Trophoblast cell (in vitro differentiated cells and primary cell): ENCODE results near the gene LMTK2.

ENCODE experiments used
- DNase-seq, 2 donors: peaks; one replicate each; pipeline ENCODE4 v3.0.0-alpha.2; 2016
- H2AFZ ChIP-seq: 2 replicates; pipeline ENCODE4 v1.6.1; 2013; ENCODE audit warnings: low read length, moderate library complexity, mild to moderate bottlenecking; ENCODE audit not compliant: insufficient read depth, poor library complexity
- H2AK5ac ChIP-seq: 2 replicates; pipeline ENCODE4 v1.6.1; 2013; ENCODE audit warnings: mild to moderate bottlenecking, low read length
- H2BK120ac ChIP-seq: 2 replicates; pipeline ENCODE4 v1.6.1; 2013; ENCODE audit warnings: low read length, mild to moderate bottlenecking, moderate library complexity; ENCODE audit not compliant: insufficient read depth, poor library complexity
- H2BK12ac ChIP-seq: 2 replicates; pipeline ENCODE4 v1.6.1; 2013; ENCODE audit warnings: mild to moderate bottlenecking, low read length, moderate library complexity
- H2BK5ac ChIP-seq: 2 replicates; pipeline ENCODE4 v1.6.1; 2013; ENCODE audit warnings: low read length, low read depth, moderate library complexity, mild to moderate bottlenecking; ENCODE audit not compliant: poor library complexity
- H3K14ac ChIP-seq: 2 replicates; pipeline ENCODE4 v1.6.1; 2013; ENCODE audit warnings: mild to moderate bottlenecking, low read length
- H3K18ac ChIP-seq: 2 replicates; pipeline ENCODE4 v1.6.1; 2013; ENCODE audit warnings: mild to moderate bottlenecking, low read length
- H3K23ac ChIP-seq: 2 replicates; pipeline ENCODE4 v1.6.1; 2013; ENCODE audit warnings: low read length
- H3K27ac ChIP-seq: 2 replicates; pipeline ENCODE4 v1.5.1; 2013; ENCODE audit warnings: low read depth, mild to moderate bottlenecking, inconsistent platforms, low read length, moderate library complexity
- H3K27me3 ChIP-seq: 2 replicates; pipeline ENCODE4 v1.6.1; 2013; ENCODE audit warnings: inconsistent platforms, mild to moderate bottlenecking, low read length, moderate library complexity; ENCODE audit not compliant: insufficient read depth
- H3K36me3 ChIP-seq, 2 experiments: 1 replicate in 1 of 2; 2 replicates in 1 of 2; pipeline ENCODE4 v1.6.1; 2013; ENCODE audit warnings: low read length in 2 of 2, mild to moderate bottlenecking in 2 of 2, moderate library complexity in 1 of 2; ENCODE audit not compliant: insufficient read depth in 2 of 2, control insufficient read depth in 1 of 2
- H3K4ac ChIP-seq: 2 replicates; pipeline ENCODE4 v1.6.1; 2013; ENCODE audit warnings: low read depth, mild to moderate bottlenecking, low read length, moderate library complexity
- H3K4me1 ChIP-seq, 2 experiments: 1 replicate in 1 of 2; 2 replicates in 1 of 2; pipeline ENCODE4 v1.6.1; 2013; ENCODE audit warnings: low read length in 2 of 2, mild to moderate bottlenecking in 2 of 2, moderate library complexity in 1 of 2; ENCODE audit not compliant: insufficient read depth in 2 of 2, control insufficient read depth in 1 of 2
- H3K4me2 ChIP-seq: 2 replicates; pipeline ENCODE4 v1.6.1; 2013; ENCODE audit warnings: inconsistent platforms, mild to moderate bottlenecking, low read length, moderate library complexity
- H3K4me3 ChIP-seq: 2 replicates; pipeline ENCODE4 v1.5.1; 2013; ENCODE audit warnings: mild to moderate bottlenecking, low read depth, low read length, inconsistent platforms
- H3K79me1 ChIP-seq: one replicate; pipeline ENCODE4 v1.6.1; 2013; ENCODE audit warnings: low read length
- H3K79me2 ChIP-seq: 2 replicates; pipeline ENCODE4 v1.6.1; 2013; ENCODE audit warnings: low read length, mild to moderate bottlenecking; ENCODE audit not compliant: control insufficient read depth, insufficient read depth, poor library complexity
- H3K9ac ChIP-seq: 2 replicates; pipeline ENCODE4 v1.6.1; 2013; ENCODE audit warnings: mild to moderate bottlenecking, low read length
- H3K9me3 ChIP-seq: 2 replicates; pipeline ENCODE4 v1.6.1; 2013; ENCODE audit warnings: low read depth, mild to moderate bottlenecking, control low read depth, inconsistent platforms, low read length; ENCODE audit not compliant: insufficient read depth
- H4K12ac ChIP-seq: 2 replicates; pipeline ENCODE4 v1.6.1; 2013; ENCODE audit warnings: low read depth, mild to moderate bottlenecking, low read length, moderate library complexity
- H4K8ac ChIP-seq: 2 replicates; pipeline ENCODE4 v1.6.1; 2013; ENCODE audit warnings: low read depth, mild to moderate bottlenecking, low read length, moderate library complexity
- H4K91ac ChIP-seq: one replicate; pipeline ENCODE4 v1.6.1; 2013; ENCODE audit warnings: low read depth, mild to moderate bottlenecking, low read length, moderate library complexity
- WGBS: extraction: QIAGEN DNeasy Blood & Tissue Kit; methylation state at CpG from one replicate; pipeline ENCODE4 v1.1.7; 2013; ENCODE audit warnings: missing lambda C conversion rate; ENCODE audit not compliant: insufficient read length, insufficient coverage; ENCODE audit errors: extremely low coverage; 5-methylcytosine and 5-hydroxymethylcytosine counted together

Gene LMTK2

DNA sequence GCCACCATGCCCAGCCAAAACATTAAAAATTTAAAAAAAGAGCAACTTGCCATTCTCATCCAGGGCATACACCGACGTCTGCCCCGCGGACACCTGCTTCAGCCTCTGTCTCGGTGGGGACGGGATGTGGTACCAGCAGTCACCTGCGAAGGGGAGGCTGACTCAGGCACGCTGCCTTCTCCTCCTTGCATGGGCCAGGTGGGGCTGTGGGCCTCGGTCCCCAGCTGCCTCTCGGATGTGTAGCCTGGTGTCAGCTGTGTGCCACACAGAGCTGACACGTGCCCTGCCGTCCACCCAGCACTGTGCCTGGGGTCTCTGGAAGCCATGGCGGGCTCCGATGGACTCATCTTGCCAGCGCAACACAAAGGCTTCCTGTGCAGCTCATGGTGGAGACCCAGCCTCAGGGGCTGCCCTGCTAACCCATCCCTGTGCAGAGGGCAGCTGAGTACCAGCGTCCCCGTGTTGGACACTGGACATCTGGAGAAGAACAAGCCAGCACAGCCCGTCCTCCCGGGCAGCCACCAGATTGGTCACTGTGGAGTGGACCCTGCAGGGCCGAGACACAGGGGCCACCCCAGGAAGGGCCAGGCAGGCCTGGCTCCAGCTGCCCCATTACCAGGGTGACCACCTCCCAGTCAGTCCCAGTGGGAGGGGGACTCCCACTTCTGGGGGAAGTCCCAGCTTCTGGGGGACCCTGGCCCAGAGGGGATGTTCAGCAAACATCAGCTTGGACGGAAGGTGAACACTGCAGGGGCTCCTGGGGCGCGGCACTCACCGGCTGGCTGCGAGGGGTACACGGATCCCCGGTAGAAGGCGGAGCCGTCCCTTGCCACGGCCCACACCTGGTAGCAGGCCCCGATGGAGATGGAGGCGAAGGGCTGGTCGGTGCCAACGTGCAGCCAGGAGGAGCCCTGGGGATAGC is 115.2 kb downstream of the LMTK2 start:
- Histone ChIP-seq H3K18ac (no peak overlapping the region), H3K36me3 (peaks cover 9 to 10% of the 10 kb centered on the region in 2 experiments), H3K79me2 (no peaks in the 10 kb centered on the region), H3K4me1 (no peaks in the 10 kb centered on the region), H2BK5ac (no peak overlapping the region), H2BK12ac (no peak overlapping the region), H3K4me3 (no peak overlapping the region), H3K4ac (no peak overlapping the region), H2AFZ (no peak overlapping the region), H4K91ac (no peak overlapping the region), H3K9ac (no peak overlapping the region), H3K14ac (no peak overlapping the region), H2BK120ac (no peak overlapping the region), H3K27me3 (no peaks in the 10 kb centered on the region), H2AK5ac (no peak overlapping the region), H3K79me1 (no peaks in the 10 kb centered on the region), H3K23ac (no peak overlapping the region), H3K27ac (no peak overlapping the region), H4K12ac (no peak overlapping the region), H3K9me3 (peaks cover 2% of the 10 kb centered on the region), H3K4me2 (no peak overlapping the region), H4K8ac (no peak overlapping the region)
- no peak for DNase-seq
- no CpG with 5 or more reads among the region's 34 CpGs for WGBS

DNA sequence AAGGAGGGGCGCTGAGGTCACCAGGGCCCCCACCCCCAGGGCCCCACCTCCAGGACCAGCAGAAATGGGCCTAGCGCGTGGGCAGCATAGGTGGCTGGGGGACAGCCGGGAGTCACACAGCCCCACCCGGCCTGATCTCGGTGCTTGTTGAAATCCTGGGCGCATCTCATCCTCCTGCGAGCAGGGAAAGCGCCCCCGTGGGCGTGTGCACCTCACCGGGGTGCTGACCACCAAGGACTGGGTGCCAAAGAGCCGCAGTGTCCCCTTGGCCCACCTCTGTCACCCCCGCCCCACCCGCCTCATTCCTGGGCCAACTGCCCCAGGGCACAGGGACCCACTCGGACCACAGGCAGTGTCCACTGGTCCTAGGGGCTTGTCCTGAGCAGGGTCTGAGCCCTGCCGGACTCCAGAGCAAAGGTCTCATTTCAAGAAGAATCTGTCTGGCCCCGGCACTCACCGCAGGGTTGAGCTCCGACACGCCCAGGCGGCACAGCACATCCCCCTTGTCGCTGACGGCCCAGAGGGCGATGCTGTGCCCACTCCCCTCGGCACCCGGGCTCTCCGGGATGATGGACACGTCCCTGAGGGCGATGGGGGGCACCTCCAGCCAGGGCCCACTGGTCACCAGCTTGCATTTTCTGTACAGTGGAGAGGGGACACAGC is 116.0 kb downstream of the LMTK2 start:
- no peak overlapping the region for H2BK5ac ChIP-seq
- peaks cover 7 to 10% of the 10 kb centered on the region in 2 experiments for H3K36me3 ChIP-seq
- no peak overlapping the region for H4K12ac ChIP-seq
- H3K4ac ChIP-seq: no peak overlapping the region
- no peak overlapping the region for H3K23ac ChIP-seq
- H3K4me1 ChIP-seq: no peaks in the 10 kb centered on the region
- H4K8ac ChIP-seq: no peak overlapping the region
- no peaks in the 10 kb centered on the region for H3K79me1 ChIP-seq
- no peak overlapping the region for H3K4me3 ChIP-seq
- H2AFZ ChIP-seq: no peak overlapping the region
- H3K4me2 ChIP-seq: no peak overlapping the region
- no CpG with 5 or more reads among the region's 30 CpGs for WGBS
- no peak overlapping the region for H2BK12ac ChIP-seq
- no peak for DNase-seq
- no peak overlapping the region for H2BK120ac ChIP-seq
- H2AK5ac ChIP-seq: no peak overlapping the region
- no peak overlapping the region for H4K91ac ChIP-seq
- H3K9ac ChIP-seq: no peak overlapping the region
- H3K27me3 ChIP-seq: no peaks in the 10 kb centered on the region
- H3K79me2 ChIP-seq: no peaks in the 10 kb centered on the region
- H3K27ac ChIP-seq: no peak overlapping the region
- peaks cover 2% of the 10 kb centered on the region for H3K9me3 ChIP-seq
- H3K18ac ChIP-seq: no peak overlapping the region
- no peak overlapping the region for H3K14ac ChIP-seq

DNA sequence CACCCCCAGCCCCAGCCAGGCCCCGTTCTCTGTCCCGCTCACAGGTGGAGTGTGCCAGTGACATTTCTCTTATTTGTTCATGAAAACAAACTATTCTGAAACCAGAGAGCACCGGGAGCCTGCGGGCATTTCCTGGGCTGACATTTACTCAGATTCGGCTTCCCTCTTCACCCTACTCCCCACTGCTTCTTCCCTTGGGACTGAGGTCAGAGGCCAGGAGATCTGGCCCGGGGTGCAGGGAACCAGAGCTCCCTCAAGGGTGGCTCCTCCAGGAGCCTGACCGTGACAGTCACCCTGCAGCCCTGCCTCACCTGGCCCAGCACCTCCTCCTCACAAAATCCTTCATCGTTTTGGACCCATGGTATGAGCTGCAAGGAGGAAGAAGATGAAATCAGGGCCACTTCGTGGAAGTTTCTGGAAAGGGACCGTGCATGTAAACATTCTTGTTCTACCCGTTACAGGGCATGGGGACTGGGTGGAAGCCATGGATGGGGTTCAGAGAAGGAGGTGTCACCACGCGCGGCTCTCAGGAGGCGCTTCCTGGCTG is 116.8 kb downstream of the LMTK2 start:
- Histone ChIP-seq H2BK120ac (no peak overlapping the region), H4K12ac (no peak overlapping the region), H2AFZ (no peak overlapping the region), H3K4ac (no peak overlapping the region), H3K9me3 (peaks cover 2% of the 10 kb centered on the region), H3K27ac (no peak overlapping the region), H3K36me3 (peaks cover 6 to 10% of the 10 kb centered on the region in 2 experiments), H3K79me1 (no peaks in the 10 kb centered on the region), H3K9ac (no peak overlapping the region), H3K27me3 (no peaks in the 10 kb centered on the region), H4K8ac (no peak overlapping the region), H2AK5ac (no peak overlapping the region), H3K4me2 (no peak overlapping the region), H3K79me2 (no peaks in the 10 kb centered on the region), H3K14ac (no peak overlapping the region), H2BK12ac (no peak overlapping the region), H4K91ac (no peak overlapping the region), H3K23ac (no peak overlapping the region), H3K4me3 (no peak overlapping the region), H3K18ac (no peak overlapping the region), H2BK5ac (no peak overlapping the region), H3K4me1 (no peaks in the 10 kb centered on the region)
- DNase-seq: no peak
- WGBS: no CpG with 5 or more reads among the region's 15 CpGs

DNA sequence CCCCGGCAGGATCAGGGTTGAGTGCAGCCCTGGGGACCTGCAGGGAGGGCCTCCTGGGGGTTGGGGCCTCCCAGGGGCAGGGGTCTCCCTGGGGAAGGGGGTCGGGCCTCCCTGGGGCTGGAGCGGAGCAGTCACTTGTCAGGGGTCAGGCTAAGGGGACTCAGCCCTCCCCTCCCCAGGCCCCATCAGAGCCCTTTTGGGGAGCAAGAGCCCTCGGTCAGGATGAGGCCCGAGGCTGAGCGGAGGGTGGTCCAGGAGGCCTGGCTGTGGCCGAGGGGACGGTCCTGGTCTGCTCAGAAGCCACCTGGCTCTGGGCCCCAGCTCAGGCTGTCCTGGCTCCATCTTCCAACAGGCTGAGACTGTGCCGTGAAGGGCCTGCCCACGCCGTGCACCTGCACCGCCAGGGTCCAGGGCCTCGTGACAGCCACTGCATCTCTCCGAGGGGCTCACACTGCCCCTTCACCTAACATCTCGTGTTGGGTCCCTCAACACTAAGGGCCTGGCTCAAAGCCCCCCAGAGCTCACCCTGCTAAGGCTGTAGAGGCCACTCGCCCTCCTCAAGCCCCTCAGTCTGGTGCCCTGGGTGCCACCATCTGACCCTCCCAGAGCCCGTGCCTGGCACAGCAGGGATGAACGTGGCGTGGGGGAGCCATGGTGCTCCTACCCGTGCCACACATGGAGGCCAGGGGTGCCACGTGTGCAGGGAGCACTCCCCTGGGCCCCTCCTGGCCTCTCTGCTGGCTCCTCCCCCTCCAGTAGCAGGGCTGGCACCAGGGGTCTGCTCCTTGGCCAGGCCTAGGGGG is 117.4 kb downstream of the LMTK2 start:
- Histone ChIP-seq H4K91ac (no peak overlapping the region), H3K9me3 (peaks cover 2% of the 10 kb centered on the region)

More for the DNA sequence above, 117.4 kb downstream of the LMTK2 start:
- Histone ChIP-seq H4K12ac (no peak overlapping the region), H3K18ac (no peak overlapping the region), H3K79me1 (no peaks in the 10 kb centered on the region), H4K8ac (no peak overlapping the region), H3K27me3 (no peaks in the 10 kb centered on the region), H3K23ac (no peak overlapping the region), H3K14ac (no peak overlapping the region), H3K27ac (no peak overlapping the region), H3K4ac (no peak overlapping the region), H3K4me2 (no peak overlapping the region), H3K4me3 (no peak overlapping the region), H3K9ac (no peak overlapping the region), H3K4me1 (no peaks in the 10 kb centered on the region), H2AFZ (no peak overlapping the region), H3K36me3 (peaks cover 6 to 10% of the 10 kb centered on the region in 2 experiments), H2BK5ac (no peak overlapping the region), H2AK5ac (no peak overlapping the region), H2BK120ac (no peak overlapping the region), H2BK12ac (no peak overlapping the region), H3K79me2 (no peaks in the 10 kb centered on the region)
- no peak for DNase-seq
- WGBS: no CpG with 5 or more reads among the region's 21 CpGs
